AG08396 (cell line): ENCODE data around the gene PRDM2.

Source experiments
- DNase-seq: peaks from one replicate; pipeline ENCODE4 v3.0.0; 2012; ENCODE audit warnings: low spot score, mixed read lengths

Gene PRDM2

GRCh38 chr1:13733711-13734110 is 33.7 kb downstream of the PRDM2 start:
- DNase-seq = no peak

- DNase-seq = no peak
These were observed 35.4 kb downstream of the PRDM2 start for GRCh38 chr1:13735168-13735930.

- DNase-seq = no peak
These were observed 37.4 kb downstream of the PRDM2 start for GRCh38 chr1:13737398-13737797.

- DNase-seq = no peak
These were observed 46.4 kb downstream of the PRDM2 start for GRCh38 chr1:13746342-13746741.

- DNase-seq = peak; percentile 99
These were observed 48.9 kb downstream of the PRDM2 start for GRCh38 chr1:13748610-13749505.

GRCh38 chr1:13749543-13750341 is 49.8 kb downstream of the PRDM2 start:
- DNase-seq = peak; percentile 65

GRCh38 chr1:13751458-13751871 is 51.5 kb downstream of the PRDM2 start:
- DNase-seq = no peak

- DNase-seq = no peak
These were observed 52.0 kb downstream of the PRDM2 start for GRCh38 chr1:13751985-13752384.

GRCh38 chr1:13752852-13753251 is 52.9 kb downstream of the PRDM2 start:
- DNase-seq = no peak

GRCh38 chr1:13753636-13754402 is 53.8 kb downstream of the PRDM2 start:
- no peak for DNase-seq

- DNase-seq = peak; percentile 35
These were observed 54.6 kb downstream of the PRDM2 start for GRCh38 chr1:13754510-13755103.

- no peak for DNase-seq
These were observed 56.7 kb downstream of the PRDM2 start for GRCh38 chr1:13756557-13757315.

GRCh38 chr1:13757693-13758092 is 57.7 kb downstream of the PRDM2 start:
- DNase-seq = no peak

GRCh38 chr1:13759072-13759471 is 59.1 kb downstream of the PRDM2 start:
- no peak for DNase-seq

GRCh38 chr1:13760340-13760739 is 60.4 kb downstream of the PRDM2 start:
- no peak for DNase-seq

GRCh38 chr1:13760921-13761320 is 60.9 kb downstream of the PRDM2 start:
- no peak for DNase-seq

- DNase-seq = no peak
These were observed 61.9 kb downstream of the PRDM2 start for GRCh38 chr1:13761883-13762282.

- no peak for DNase-seq
These were observed 62.7 kb downstream of the PRDM2 start for GRCh38 chr1:13762642-13763041.

GRCh38 chr1:13763222-13763621 is 63.2 kb downstream of the PRDM2 start:
- no peak for DNase-seq

- no peak for DNase-seq
These were observed 64.0 kb downstream of the PRDM2 start for GRCh38 chr1:13763991-13764390.
